DMS79 treated with DMSO at 0.1 percent for 48 hours (cell line): Measurements from ENCODE around the gene NDUFB7.
"Not testable (repeated sequence)": the region's sequence is repeated elsewhere in the genome, so short reads cannot be mapped to it uniquely, and the experiment has no call there.

ENCODE experiments used
- DNase-seq: peaks from one replicate; lab custom pipeline; 2025; lab: John Stamatoyannopoulos, UW

NDUFB7 gene

GRCh38 chr19:14571695-14572490 is at the start of gene NDUFB7:
Gene NDUFB7 (minus strand): TSS chr19:14572066. CDS start chr19:14572000, 66 bp downstream.
- peak; percentile 91 for DNase-seq

DNA sequence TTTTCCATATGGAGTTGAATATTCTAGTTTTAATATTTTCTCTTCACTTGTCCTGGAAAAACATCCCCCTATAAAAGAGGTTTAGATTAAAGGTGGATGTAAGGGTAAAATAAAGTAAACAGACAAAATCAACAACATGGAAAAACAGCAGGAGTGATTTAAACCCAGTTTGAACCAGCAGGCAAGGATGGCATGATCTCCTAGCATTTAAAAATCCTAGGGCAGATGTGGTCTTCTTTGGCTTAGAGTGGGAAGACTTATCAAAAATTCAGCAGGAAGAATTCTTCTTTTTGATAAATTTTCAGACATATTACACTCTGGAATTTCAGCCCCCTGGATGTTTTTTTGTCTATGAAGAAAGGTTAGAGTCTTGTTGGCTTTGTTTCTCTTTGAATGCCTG is 47.5 kb upstream of the NDUFB7 start:
- DNase-seq: no peak

DNA sequence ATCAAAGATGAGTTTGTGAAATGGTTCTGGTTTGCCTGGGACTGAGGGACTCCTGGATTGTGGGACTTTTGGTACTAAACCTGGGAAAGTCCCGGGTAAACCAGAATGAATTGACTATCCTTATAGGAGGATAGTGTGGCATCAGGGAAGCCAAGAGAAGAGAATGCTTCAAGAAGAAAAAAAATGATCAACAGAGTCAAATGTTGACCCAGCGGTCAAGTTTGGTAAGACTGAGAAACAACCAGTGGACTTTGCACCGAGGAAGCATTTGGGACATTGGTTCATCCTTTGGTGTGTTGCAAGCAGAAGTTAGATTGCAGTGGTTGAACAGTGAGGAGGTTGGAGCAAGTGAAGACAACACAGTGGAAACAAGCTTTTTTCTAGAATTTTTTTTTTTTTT is 44.5 kb upstream of the NDUFB7 start:
- no peak for DNase-seq

DNA sequence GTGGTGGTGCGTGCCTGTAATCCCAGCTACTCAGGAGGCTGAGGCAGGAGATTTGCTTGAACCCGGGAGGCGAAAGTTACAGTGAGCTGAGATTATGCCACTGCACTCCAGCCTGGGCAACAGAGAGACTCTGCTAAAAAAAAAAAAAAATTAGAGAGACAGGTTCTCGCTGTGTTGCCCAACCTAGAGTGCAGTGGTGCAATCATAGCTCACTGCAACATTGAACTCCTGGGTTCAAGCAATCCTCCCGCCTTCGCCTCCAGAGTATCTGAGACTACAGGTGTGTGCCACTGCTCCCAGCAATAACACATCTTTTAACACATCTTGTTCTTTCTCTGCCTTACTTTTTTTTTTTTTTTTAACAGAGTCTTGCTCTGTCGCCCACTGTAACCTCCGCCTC is 43.8 kb upstream of the NDUFB7 start:
- no peak for DNase-seq

DNA sequence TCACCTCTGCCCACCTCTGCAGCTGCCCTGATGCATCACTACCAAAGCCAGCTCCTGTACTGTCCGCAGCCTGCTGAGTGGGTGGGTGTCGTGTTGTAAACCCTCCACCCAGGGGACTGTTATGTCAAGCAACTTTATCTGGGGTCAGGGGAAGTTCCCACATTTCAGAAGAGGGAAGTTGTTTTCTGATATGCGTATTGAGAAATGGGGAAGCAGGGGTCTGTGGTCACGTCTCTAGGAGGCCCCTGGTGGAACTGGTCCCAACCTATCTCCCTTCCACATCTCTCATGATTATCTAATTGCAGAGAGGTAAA is 42.2 kb upstream of the NDUFB7 start:
- DNase-seq: no peak

- DNase-seq: not testable (repeated sequence)
Observed at GRCh38 chr19:14613399-14614098, 41.7 kb upstream of the NDUFB7 start.

DNA sequence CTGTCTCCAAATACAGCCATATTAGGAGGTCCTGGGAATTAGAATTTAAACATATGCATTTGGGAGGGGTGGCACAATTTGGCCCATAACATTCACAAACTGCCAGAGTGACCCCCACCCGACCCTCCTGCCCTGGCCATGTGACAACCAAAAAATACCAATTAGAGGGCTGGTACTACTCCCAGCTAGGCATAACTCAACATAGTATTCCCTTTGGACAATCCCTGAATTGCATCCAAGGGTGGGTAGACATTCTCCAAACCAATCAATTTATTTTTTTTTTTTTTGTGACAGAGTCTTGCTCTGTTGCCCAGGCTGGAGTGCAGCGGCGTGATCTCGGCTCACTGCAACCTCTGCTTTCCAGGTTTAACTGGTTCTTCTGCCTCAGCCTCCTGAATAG is 40.8 kb upstream of the NDUFB7 start:
- DNase-seq: no peak

- not testable (repeated sequence) for DNase-seq
Observed at GRCh38 chr19:14612242-14612641, 40.4 kb upstream of the NDUFB7 start.

DNA sequence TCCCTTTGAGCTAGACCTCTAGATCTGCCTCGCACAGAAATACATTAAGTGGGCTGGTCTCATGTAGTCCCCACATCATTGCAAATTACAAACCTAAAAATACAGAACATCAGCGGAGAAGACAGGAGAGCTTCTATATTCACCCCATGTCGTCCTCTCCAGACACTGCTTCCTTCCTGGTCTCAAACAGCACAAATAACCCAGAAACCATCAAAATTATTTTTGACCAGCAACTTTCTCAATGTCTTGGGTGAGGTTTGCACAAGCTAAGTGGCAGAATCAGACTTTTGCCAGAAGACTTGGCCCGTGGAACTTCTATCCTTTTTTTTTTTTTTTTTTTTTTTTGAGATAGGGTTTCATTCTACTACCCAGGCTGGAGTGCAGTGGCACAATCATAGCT is 39.2 kb upstream of the NDUFB7 start:
- DNase-seq: no peak

- DNase-seq: no peak
Observed at GRCh38 chr19:14606627-14607026, 34.8 kb upstream of the NDUFB7 start.

- DNase-seq: no peak
Observed at GRCh38 chr19:14603990-14604387, 32.1 kb upstream of the NDUFB7 start.

GRCh38 chr19:14599548-14600147 is 27.8 kb upstream of the NDUFB7 start:
- DNase-seq: no peak

DNA sequence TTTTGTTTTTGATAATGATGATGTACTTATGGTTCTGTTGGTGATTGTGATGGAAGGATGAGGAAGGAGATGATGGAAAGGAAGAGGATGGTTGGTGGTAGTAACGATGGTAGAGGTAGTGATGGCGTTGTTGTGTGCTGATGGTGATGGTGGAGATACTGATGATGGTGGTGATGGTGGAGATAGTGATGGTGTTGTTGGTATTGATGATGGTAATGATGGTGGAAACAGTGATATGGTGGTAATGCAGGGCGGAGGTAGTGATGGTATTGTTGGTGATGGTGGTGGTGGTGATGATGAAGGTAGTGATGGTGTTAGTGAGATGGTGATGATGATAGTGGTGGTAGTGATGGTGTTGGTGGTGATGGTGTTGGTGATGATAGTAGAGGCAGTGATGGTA is 23.7 kb upstream of the NDUFB7 start:
- no peak for DNase-seq

DNA sequence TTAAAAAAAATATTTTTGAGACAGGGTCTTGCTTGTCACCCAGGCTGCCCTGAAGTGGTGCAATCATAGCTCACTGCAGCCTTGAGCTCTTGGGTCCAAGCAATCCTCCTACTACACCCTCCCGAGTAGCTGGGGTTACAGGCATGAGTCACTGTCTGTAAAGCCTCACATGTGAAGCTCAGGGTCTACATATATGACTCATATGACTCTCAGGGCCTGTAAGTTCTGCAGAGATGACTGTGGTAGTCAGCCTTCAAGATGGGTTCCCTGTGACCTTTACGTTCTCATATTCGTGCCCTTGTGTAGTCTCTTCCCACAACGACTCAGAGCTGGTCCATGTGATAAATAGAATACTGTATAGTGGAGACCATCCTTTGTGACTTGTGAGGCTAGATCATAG is 17.6 kb upstream of the NDUFB7 start:
- DNase-seq: not testable (repeated sequence)

GRCh38 chr19:14585187-14585586 is 13.3 kb upstream of the NDUFB7 start:
- not testable (repeated sequence) for DNase-seq

DNA sequence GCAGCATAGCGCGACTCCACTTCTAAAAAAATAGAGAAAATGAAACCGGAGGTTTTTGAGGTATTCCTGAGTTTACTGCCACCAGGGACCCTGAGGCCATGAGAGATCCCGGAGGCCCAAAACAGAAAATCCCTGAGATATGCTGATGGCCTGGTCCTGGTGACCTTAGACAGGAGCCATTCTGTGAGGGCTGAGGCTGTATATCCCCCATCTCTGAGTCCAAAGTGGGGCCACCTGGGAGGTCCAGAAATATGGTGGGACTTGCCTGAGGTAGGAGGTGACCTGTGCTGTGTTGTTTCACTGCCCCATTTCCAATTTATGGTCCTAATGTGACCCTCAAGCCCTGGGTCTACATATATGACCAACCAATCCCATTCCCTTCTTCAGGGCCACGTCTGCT is 12.5 kb upstream of the NDUFB7 start:
- not testable (repeated sequence) for DNase-seq

DNA sequence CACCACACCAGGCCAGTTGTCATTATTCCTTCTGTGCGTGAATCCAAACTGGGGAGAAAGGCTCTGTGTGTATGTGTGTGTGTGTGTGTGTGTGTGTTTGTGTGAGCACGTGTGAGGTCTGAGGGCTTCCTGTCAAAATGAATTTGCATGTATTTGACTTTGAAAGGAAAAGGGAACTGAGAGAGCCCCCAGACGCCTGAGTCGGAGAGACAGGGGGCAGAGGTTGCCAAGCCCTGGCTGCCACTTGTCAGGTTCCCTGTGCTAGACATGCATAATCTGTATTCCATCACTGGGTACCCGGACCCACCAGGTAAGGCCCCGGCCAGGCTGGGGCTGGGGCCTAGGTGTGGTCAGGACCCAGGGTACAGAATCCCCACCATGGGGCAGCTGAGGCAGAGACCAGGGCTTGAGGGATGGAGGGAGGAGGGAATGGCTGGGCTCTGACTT is 11.1 kb upstream of the NDUFB7 start, which contains the start of gene CLEC17A:
Gene CLEC17A, plus strand, starts transcription at position 191 of the 447 bp plus-strand sequence. Its CDS starts 77 bp downstream, at position 268.
- no peak for DNase-seq

DNA sequence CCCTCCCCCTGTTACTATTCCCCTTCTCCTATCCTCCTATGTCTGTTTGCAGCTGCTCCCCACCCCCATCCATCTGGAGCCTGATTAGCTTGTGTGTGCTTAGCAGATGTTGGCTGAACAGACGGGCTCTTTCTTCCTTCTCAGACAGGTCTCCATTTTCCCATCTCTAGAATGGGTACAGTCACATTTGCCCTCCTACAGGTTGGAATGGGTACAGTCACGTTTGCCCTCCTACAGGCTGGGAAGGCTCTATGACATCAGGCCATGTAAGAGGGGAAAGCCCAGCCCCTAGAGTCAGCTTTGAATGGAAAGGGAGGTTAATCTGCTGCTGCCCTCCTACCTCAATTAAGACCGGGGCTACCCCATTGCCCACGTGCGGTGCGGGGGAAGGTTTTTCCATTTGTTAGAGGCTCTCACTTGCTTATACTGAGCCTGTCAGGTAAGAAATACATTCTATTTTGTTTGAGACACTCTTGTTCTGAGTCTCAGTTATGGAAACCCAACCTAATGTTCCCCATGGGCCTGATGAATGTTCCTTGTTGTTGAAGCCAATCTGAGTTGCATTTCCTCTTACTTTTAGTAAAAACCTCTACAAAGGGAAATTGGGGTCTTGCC is 8.9 kb upstream of the NDUFB7 start:
- DNase-seq: no peak

DNA sequence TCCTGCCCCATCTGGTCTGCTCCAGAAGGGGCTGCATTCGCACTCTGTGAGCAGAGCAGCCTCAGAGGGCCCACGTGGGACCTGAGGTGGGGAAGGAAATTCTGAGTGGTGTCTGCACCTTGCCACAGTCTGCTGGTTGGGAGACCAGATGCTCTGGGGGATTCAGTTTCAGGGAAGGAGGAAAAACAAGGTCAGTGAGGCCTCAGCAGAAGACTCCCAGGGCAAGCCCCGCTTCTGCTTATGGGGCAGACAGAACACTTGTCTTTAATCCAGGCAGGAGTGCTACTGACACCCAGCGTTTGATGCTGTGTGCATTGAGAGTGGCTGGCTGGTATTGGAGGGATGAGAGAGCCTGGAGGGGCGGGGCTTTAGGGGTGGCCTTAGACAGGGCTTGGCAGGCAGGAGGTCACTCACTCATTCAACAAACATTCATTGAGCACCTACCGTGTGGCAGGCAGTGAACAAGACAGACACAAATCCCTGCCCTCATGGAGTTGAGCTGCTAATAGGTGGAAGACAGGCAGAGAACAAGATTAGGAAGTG is 6.1 kb upstream of the NDUFB7 start:
- DNase-seq: no peak

GRCh38 chr19:14577264-14577663 is 5.4 kb upstream of the NDUFB7 start:
- DNase-seq: no peak

GRCh38 chr19:14576363-14576762 is 4.5 kb upstream of the NDUFB7 start:
- DNase-seq: no peak

GRCh38 chr19:14575428-14575980 is 3.6 kb upstream of the NDUFB7 start:
- no peak for DNase-seq
